IMR-90 (cell line): ENCODE data around the gene ROBO1.

Experiments used
- CTCF ChIP-seq: conservative IDR thresholded peaks from 2 replicates; pipeline ENCODE4 v1.5.1; 2012; ENCODE audit warnings: mild to moderate bottlenecking, low read depth, low read length, improper control_type of control experiment
- MXI1 ChIP-seq: IDR thresholded peaks from 2 replicates; pipeline ENCODE4 v1.6.1; 2012; ENCODE audit warnings: low read depth, mild to moderate bottlenecking, low read length, moderate library complexity, borderline replicate concordance
- POLR2A ChIP-seq: IDR thresholded peaks from 2 replicates; pipeline ENCODE4 v1.6.1; 2012; ENCODE audit warnings: mild to moderate bottlenecking, low read depth, low read length
- RAD21 ChIP-seq: IDR thresholded peaks from 2 replicates; pipeline ENCODE4 v1.6.1; 2012; ENCODE audit warnings: low read length, improper control_type of control experiment
- USF2 ChIP-seq: fragments of 150-350 bp; IDR thresholded peaks from 2 replicates; pipeline ENCODE4 v1.6.1; 2017; ENCODE audit warnings: mild to moderate bottlenecking, antibody characterized with exemption, low read length, low read depth

GRCh38 chr3:79531566-79532295 lies 236.1 kb downstream of the ROBO1 start:
- TF ChIP-seq POLR2A = no peak
- TF ChIP-seq MXI1 = no peak
- TF ChIP-seq CTCF = no peak
- no peak for TF ChIP-seq USF2
- TF ChIP-seq RAD21 = no peak
